Fibroblast of gingiva (primary cell): Measurements from ENCODE around the gene ASXL3.
A peak's percentile ranks its signal among the peaks of the same experiment; 100 is the strongest.

Experiments used
- DNase-seq: peaks from one replicate; pipeline ENCODE4 v3.0.0-alpha.2; 2011; ENCODE audit warnings: low read depth

The ASXL3 gene

GRCh38 chr18:33583901-33584300 is 5.9 kb downstream of the ASXL3 start:
- no peak for DNase-seq

DNA sequence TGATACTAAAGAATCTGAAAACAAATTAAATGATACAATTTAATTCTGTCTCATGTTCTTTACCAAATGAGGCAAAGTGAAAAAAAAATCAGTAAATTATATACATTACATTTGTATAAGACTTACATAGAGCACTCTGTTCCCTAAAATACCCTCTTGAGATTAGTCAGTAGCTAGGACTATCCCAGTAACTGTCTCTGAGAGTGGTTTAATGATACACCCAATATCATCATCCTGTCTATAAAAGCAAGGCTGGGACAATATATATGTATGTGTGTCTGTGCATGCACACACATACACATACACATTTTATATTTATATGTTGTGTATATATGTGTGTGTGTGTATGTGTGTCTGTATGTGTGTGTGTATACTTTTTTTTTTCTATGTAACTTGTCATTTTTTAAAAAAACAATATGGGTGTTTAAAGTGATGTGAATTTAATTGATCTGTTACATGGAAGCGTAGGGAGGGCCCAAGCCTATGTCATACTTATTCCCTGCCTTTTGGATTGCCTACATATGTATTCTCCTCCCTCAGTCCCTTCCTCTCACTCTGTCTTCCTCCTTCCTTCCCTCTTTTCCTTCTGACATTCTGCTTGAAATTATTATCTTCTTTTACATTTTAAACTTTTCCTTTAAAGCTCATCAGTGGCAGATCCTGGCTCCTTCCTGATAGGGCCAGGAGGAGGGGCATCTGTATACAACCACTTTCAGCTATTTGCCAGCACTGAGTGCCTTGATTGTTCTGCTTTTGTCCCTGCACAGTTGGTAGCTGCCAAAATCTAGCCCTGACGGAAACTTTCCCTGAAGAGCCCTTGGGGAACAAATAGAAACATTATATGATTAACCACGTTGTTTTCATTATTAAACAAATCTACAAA is 6.8 kb downstream of the ASXL3 start:
- DNase-seq, result no peak

GRCh38 chr18:33585431-33585775 is 7.4 kb downstream of the ASXL3 start:
- DNase-seq, result no peak

GRCh38 chr18:33588361-33588760 is 10.3 kb downstream of the ASXL3 start:
- no peak for DNase-seq

DNA sequence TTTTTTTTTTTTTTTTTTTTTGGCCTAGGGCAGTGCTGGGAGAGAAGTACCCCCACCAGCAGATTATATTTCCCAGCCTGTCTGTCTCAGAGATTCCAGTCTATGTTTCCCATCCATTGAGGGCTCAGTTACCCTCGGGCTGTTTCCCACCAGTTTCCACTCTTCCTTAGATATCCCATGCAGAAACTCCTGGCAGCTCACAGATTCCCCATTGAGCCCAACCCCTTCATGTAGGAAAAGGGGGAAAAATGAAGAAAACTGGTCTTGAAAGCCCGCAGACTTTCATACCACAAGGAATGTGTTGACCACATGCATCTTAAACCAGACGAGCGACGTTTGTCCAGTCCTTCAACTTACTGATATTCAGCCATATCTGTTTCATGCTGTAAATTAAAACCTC is 15.2 kb downstream of the ASXL3 start:
- no peak for DNase-seq

DNA sequence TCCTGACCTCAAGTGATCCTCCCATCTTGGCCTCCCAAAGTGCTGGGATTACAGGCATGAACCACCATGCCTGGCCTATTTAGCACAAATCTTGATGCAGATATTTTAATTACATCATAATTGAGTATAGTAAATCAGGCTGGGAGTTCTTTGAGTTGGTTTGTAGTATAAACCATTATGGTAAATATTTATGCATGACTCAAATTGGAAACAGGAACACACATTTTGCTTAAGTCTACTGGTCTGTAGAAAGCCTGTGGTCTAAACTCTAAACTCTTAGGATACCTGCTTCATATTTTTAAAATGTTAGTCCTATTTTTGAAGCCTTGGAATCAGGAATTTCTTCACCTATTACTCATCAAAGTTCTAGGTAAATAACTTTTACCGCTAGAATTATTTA is 16.8 kb downstream of the ASXL3 start:
- no peak for DNase-seq

GRCh38 chr18:33596178-33596854 is 18.3 kb downstream of the ASXL3 start:
- peak; percentile 16 for DNase-seq

DNA sequence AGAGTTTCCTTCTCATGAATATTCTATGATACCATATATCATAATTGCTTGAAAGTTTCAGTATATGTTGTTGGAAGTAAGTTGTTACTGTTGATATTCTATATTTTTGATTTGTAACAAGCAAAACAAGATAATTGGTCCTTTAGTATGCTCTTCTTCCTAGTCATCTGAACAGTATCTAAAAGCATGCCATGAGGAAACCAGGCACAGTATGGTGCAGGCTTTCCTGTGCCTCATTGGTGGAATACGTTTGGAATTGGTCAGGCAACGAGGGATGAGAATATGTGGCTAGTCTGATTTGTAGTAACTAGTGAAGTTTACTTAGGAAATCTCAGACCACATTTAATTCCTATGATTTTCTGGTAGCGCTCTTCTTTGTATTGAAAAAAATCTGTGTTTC is 22.8 kb downstream of the ASXL3 start:
- no peak for DNase-seq

- no peak for DNase-seq
Measured at GRCh38 chr18:33603454-33603853, 25.4 kb downstream of the ASXL3 start.

GRCh38 chr18:33605250-33605649 is 27.2 kb downstream of the ASXL3 start:
- DNase-seq, result no peak

GRCh38 chr18:33606621-33607020 is 28.6 kb downstream of the ASXL3 start:
- DNase-seq, result no peak

DNA sequence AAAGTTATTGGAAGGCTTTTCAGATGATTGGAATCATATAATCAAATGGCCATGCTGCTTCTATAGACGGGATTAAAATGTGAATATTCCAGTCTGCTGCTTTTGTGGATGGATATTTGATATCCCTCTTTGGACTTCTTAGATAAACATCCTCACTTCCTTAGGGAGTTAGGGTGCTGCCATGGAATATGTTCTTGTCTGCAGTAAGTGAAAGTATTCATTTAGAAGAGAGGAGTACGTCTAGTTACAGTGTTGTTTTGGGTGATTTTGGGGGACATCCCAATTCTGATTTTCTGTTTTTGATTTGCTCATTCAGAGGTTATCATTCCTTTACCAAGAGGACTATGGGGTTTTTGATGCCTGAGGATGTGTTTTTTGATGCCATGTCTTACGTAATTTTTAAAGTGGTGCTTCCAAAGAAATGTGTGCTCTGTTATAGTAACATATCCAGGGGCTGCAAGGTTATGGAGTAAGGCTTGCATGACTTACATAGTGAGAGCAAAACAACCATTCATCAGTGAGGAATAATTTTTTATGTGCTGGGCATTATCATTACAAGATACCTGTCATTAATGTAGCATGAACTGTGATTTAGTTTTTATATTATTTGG is 33.6 kb downstream of the ASXL3 start:
- DNase-seq, result no peak

DNA sequence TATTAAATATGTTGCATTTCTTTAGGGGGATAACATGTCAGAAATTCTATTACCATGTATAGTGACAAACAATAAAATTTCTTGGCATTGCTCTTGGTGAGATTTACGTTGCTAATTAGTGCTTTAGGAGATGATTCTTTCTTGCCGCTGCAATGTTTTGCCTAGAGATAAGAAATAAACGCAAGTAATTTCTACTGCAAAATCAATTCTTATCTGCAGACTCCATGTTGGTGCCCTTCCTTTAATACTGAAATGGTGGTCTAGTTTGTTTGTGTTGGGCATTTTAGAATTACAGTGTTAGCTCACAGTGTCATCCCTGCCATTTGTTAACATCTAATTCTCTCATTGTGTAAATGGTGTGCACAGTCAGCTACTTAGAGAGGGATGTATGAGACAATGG is 34.6 kb downstream of the ASXL3 start:
- DNase-seq, result no peak

GRCh38 chr18:33616556-33616955 is 38.5 kb downstream of the ASXL3 start:
- DNase-seq, result no peak

GRCh38 chr18:33627114-33627513 is 49.1 kb downstream of the ASXL3 start:
- no peak for DNase-seq

GRCh38 chr18:33630476-33630875 is 52.5 kb downstream of the ASXL3 start:
- no peak for DNase-seq

- no peak for DNase-seq
Measured at GRCh38 chr18:33641141-33641540, 63.1 kb downstream of the ASXL3 start.

- DNase-seq, result no peak
Measured at GRCh38 chr18:33644494-33644893, 66.5 kb downstream of the ASXL3 start.

GRCh38 chr18:33647365-33647764 is 69.3 kb downstream of the ASXL3 start:
- DNase-seq, result no peak

DNA sequence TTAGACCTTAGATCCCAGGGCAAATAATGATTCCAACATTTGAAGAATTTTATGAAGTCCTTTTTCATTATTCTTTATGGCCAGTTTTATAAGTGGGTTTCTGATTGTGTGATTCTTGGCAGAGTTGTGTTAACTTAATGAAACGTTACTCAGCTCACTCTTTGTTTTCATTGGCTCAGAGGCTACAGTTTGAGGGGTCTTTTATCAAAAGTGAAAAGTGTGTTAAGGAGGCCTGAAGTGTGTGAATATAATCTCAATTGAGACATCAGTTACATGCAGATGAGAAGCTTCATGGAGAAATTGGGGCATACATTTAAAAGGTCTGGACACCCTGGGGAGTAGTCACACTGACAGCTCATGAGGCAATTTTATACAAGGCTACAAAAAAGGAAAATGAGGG is 74.6 kb downstream of the ASXL3 start:
- no peak for DNase-seq

DNA sequence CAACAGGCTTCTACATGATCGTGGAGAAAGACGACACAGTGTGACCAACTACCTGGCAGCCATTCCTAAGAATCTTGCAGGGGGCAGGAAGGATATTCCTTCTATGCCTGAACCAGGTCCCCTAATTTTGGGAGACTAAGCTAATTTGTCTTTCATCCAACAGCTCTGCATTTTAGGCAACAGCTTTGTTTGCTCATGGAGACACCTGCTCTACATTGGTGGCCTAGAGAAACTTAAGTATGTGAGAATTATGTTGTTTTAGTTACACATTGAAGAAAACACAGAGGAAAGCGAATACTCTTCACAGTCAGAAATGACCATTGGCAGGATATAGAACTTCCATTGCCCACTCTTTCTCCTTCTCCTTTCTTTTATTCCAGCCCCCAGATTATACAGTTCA is 75.2 kb downstream of the ASXL3 start:
- no peak for DNase-seq

- no peak for DNase-seq
Measured at GRCh38 chr18:33656889-33657448, 79.0 kb downstream of the ASXL3 start.
